ENCODE measurements around the gene EEA1. TPM values are rescaled to one million over a fixed set of nuclear protein-coding genes. Genes with fewer than 3 reads are reported as not detected.

EEA1 gene
- total RNA-seq, 2 donors from 2014 or later = 12.1 to 23.8 TPM

GRCh38 chr12:92857818-92858217 lies 71.3 kb downstream of the EEA1 start:
- H3K4me1 Mint-ChIP-seq (ENCODE audit: low read depth in 2 of 2) = peaks cover 6 to 8% of the 10 kb centered on the region in 2 donors
- ATAC-seq (no peak), DNase-seq (ENCODE audit: low spot score) (no peak)
- peaks cover 11% of the 10 kb centered on the region for H3K36me3 Mint-ChIP-seq
- H3K27me3 Mint-ChIP-seq = no peaks in the 10 kb centered on the region
- H3K27ac Mint-ChIP-seq = no peak overlapping the region
- no peaks in the 10 kb centered on the region for H3K9me3 Mint-ChIP-seq
- H3K4me3 Mint-ChIP-seq = no peak overlapping the region

- Mint-ChIP-seq H3K9me3 (no peaks in the 10 kb centered on the region), H3K27me3 (no peaks in the 10 kb centered on the region), H3K4me3 (no peak overlapping the region), H3K27ac (no peak overlapping the region), H3K36me3 (peaks cover 14% of the 10 kb centered on the region), H3K4me1 (ENCODE audit: low read depth in 2 of 2) (peaks cover 0 to 3% of the 10 kb centered on the region in 2 donors)
- ATAC-seq (no peak), DNase-seq (ENCODE audit: low spot score) (no peak)
Measured at GRCh38 chr12:92854344-92854743, 74.8 kb downstream of the EEA1 start.

GRCh38 chr12:92848740-92849139 lies 80.4 kb downstream of the EEA1 start:
- no peaks in the 10 kb centered on the region for H3K27me3 Mint-ChIP-seq
- no peak overlapping the region for H3K27ac Mint-ChIP-seq
- H3K4me3 Mint-ChIP-seq = no peak overlapping the region
- peaks cover 9% of the 10 kb centered on the region for H3K36me3 Mint-ChIP-seq
- H3K9me3 Mint-ChIP-seq = no peaks in the 10 kb centered on the region
- H3K4me1 Mint-ChIP-seq (ENCODE audit: low read depth in 2 of 2) = no peaks in the 10 kb centered on the region
- ATAC-seq = no peak
- DNase-seq (ENCODE audit: low spot score) = no peak

- Mint-ChIP-seq H3K27ac (no peak overlapping the region), H3K9me3 (no peaks in the 10 kb centered on the region), H3K36me3 (peaks cover 9% of the 10 kb centered on the region), H3K4me1 (ENCODE audit: low read depth in 2 of 2) (no peaks in the 10 kb centered on the region), H3K4me3 (no peak overlapping the region), H3K27me3 (no peaks in the 10 kb centered on the region)
- DNase-seq (ENCODE audit: low spot score) (no peak), ATAC-seq (no peak)
Measured at GRCh38 chr12:92847368-92847767, 81.7 kb downstream of the EEA1 start.

GRCh38 chr12:92845329-92845728 lies 83.8 kb downstream of the EEA1 start:
- ATAC-seq = no peak
- DNase-seq (ENCODE audit: low spot score) = no peak

GRCh38 chr12:92844151-92844763 lies 84.8 kb downstream of the EEA1 start:
- Mint-ChIP-seq H3K27me3 (no peaks in the 10 kb centered on the region), H3K27ac (no peak overlapping the region), H3K9me3 (no peaks in the 10 kb centered on the region), H3K4me1 (ENCODE audit: low read depth in 2 of 2) (no peaks in the 10 kb centered on the region), H3K4me3 (no peak overlapping the region), H3K36me3 (no peaks in the 10 kb centered on the region)
- DNase-seq (ENCODE audit: low spot score) (no peak), ATAC-seq (no peak)

More at GRCh38 chr12:92845329-92845728, 83.8 kb downstream of the EEA1 start:
- Mint-ChIP-seq H3K9me3 (no peaks in the 10 kb centered on the region), H3K4me1 (ENCODE audit: low read depth in 2 of 2) (no peaks in the 10 kb centered on the region), H3K27me3 (no peaks in the 10 kb centered on the region), H3K27ac (no peak overlapping the region), H3K36me3 (no peaks in the 10 kb centered on the region), H3K4me3 (no peak overlapping the region)

GRCh38 chr12:92829686-92830282 lies 99.3 kb downstream of the EEA1 start:
- no peaks in the 10 kb centered on the region for H3K9me3 Mint-ChIP-seq
- no peak for ATAC-seq
- H3K27me3 Mint-ChIP-seq = no peaks in the 10 kb centered on the region
- DNase-seq (ENCODE audit: low spot score) = no peak
- H3K36me3 Mint-ChIP-seq = no peaks in the 10 kb centered on the region
- H3K4me1 Mint-ChIP-seq (ENCODE audit: low read depth in 2 of 2) = no peaks in the 10 kb centered on the region
- H3K27ac Mint-ChIP-seq = no peak overlapping the region
- H3K4me3 Mint-ChIP-seq = no peak overlapping the region

- Mint-ChIP-seq H3K4me3 (no peak overlapping the region), H3K36me3 (no peaks in the 10 kb centered on the region), H3K9me3 (no peaks in the 10 kb centered on the region), H3K4me1 (ENCODE audit: low read depth in 2 of 2) (no peaks in the 10 kb centered on the region), H3K27ac (no peak overlapping the region), H3K27me3 (no peaks in the 10 kb centered on the region)
- ATAC-seq (no peak), DNase-seq (ENCODE audit: low spot score) (no peak)
Measured at GRCh38 chr12:92828565-92828964, 100.5 kb downstream of the EEA1 start.

GRCh38 chr12:92827836-92828431 lies 101.2 kb downstream of the EEA1 start:
- no peak overlapping the region for H3K27ac Mint-ChIP-seq
- no peak overlapping the region for H3K4me3 Mint-ChIP-seq
- H3K4me1 Mint-ChIP-seq (ENCODE audit: low read depth in 2 of 2) = no peaks in the 10 kb centered on the region
- ATAC-seq = no peak
- H3K9me3 Mint-ChIP-seq = no peaks in the 10 kb centered on the region
- no peaks in the 10 kb centered on the region for H3K36me3 Mint-ChIP-seq
- DNase-seq (ENCODE audit: low spot score) = no peak
- no peaks in the 10 kb centered on the region for H3K27me3 Mint-ChIP-seq

GRCh38 chr12:92821142-92821541 lies 108.0 kb downstream of the EEA1 start:
- no peaks in the 10 kb centered on the region for H3K36me3 Mint-ChIP-seq
- ATAC-seq (no peak), DNase-seq (ENCODE audit: low spot score) (no peak)
- no peak overlapping the region for H3K4me3 Mint-ChIP-seq
- no peaks in the 10 kb centered on the region for H3K4me1 Mint-ChIP-seq (ENCODE audit: low read depth in 2 of 2)
- no peaks in the 10 kb centered on the region for H3K27me3 Mint-ChIP-seq
- H3K27ac Mint-ChIP-seq = no peak overlapping the region
- no peaks in the 10 kb centered on the region for H3K9me3 Mint-ChIP-seq

- H3K4me1 Mint-ChIP-seq (ENCODE audit: low read depth in 2 of 2) = no peaks in the 10 kb centered on the region
- H3K27me3 Mint-ChIP-seq = no peaks in the 10 kb centered on the region
- no peak overlapping the region for H3K4me3 Mint-ChIP-seq
- no peaks in the 10 kb centered on the region for H3K36me3 Mint-ChIP-seq
- DNase-seq (ENCODE audit: low spot score) = no peak
- ATAC-seq = no peak
- H3K9me3 Mint-ChIP-seq = no peaks in the 10 kb centered on the region
- H3K27ac Mint-ChIP-seq = no peak overlapping the region
Measured at GRCh38 chr12:92814584-92814983, 114.5 kb downstream of the EEA1 start.

GRCh38 chr12:92810370-92810769 lies 118.7 kb downstream of the EEA1 start:
- Mint-ChIP-seq H3K36me3 (peaks cover 17% of the 10 kb centered on the region), H3K9me3 (no peaks in the 10 kb centered on the region), H3K4me1 (ENCODE audit: low read depth in 2 of 2) (no peaks in the 10 kb centered on the region), H3K27ac (peak overlapping the region in 1 of 2 donors; percentile 54), H3K27me3 (no peaks in the 10 kb centered on the region), H3K4me3 (no peak overlapping the region)
- no peak for DNase-seq (ENCODE audit: low spot score)
- no peak for ATAC-seq

GRCh38 chr12:92803903-92804302 lies 125.2 kb downstream of the EEA1 start:
- Mint-ChIP-seq H3K4me1 (ENCODE audit: low read depth in 2 of 2) (no peaks in the 10 kb centered on the region), H3K4me3 (no peak overlapping the region), H3K27ac (no peak overlapping the region), H3K36me3 (peaks cover 21% of the 10 kb centered on the region), H3K27me3 (no peaks in the 10 kb centered on the region), H3K9me3 (no peaks in the 10 kb centered on the region)
- DNase-seq (ENCODE audit: low spot score) (no peak), ATAC-seq (no peak)

GRCh38 chr12:92802906-92803305 lies 126.2 kb downstream of the EEA1 start:
- Mint-ChIP-seq H3K4me3 (no peak overlapping the region), H3K4me1 (ENCODE audit: low read depth in 2 of 2) (no peaks in the 10 kb centered on the region), H3K27me3 (no peaks in the 10 kb centered on the region), H3K36me3 (peaks cover 24% of the 10 kb centered on the region), H3K9me3 (no peaks in the 10 kb centered on the region), H3K27ac (no peak overlapping the region)
- ATAC-seq (no peak), DNase-seq (ENCODE audit: low spot score) (no peak)

Data from natural killer cell treated with Interleukin-12 subunit alpha and Interleukin-12 subunit beta and Interleukin-15 and Interleukin-18, amount 100 ng/mL, for 72 hours (primary cell).